IPS-18a (cell line): Measurements from ENCODE around the gene SEC14L2.

Experiments
- H3K27ac ChIP-seq: one replicate; pipeline ENCODE4 v1.5.1; 2013; ENCODE audit warnings: low read length
- H3K27me3 ChIP-seq: one replicate; pipeline ENCODE4 v1.6.1; 2013; ENCODE audit warnings: mild to moderate bottlenecking, low read length; ENCODE audit not compliant: control insufficient read depth, insufficient read depth
- H3K36me3 ChIP-seq: one replicate; pipeline ENCODE4 v1.6.1; 2013; ENCODE audit warnings: low read depth, low read length; ENCODE audit not compliant: control insufficient read depth
- H3K4me1 ChIP-seq: one replicate; pipeline ENCODE4 v1.6.1; 2013; ENCODE audit warnings: low read depth, low read length; ENCODE audit not compliant: control insufficient read depth
- H3K4me3 ChIP-seq: one replicate; pipeline ENCODE4 v1.5.1; 2013; ENCODE audit warnings: low read length
- H3K9ac ChIP-seq: one replicate; pipeline ENCODE4 v1.6.1; 2013; ENCODE audit warnings: mild to moderate bottlenecking, low read length, moderate library complexity
- H3K9me3 ChIP-seq: one replicate; pipeline ENCODE4 v1.6.1; 2013; ENCODE audit warnings: low read depth, low read length; ENCODE audit not compliant: control insufficient read depth

SEC14L2 gene

DNA sequence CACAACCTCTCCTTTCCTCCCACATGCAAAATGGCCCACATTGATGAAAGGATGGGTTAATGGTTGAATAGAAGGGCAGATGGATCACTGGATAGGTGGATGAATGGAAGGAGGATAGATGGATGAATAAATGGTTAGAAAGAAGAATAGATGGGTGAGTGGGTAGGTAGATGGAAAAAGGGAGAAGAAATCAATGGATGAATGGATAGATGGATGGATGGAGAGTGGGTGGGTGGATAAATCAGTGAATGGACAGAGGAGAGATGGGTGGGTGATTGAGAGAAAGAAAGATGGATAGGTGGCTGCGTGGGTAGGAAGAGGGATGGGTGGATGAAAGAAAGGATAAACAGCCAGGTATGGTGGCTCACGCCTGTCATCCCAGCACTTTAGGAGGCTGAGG is 73.8 kb downstream of the SEC14L2 start:
- H3K27ac ChIP-seq: no peak overlapping the region
- H3K4me3 ChIP-seq: no peak overlapping the region
- no peaks in the 10 kb centered on the region for H3K36me3 ChIP-seq
- H3K9ac ChIP-seq: no peak overlapping the region
- no peaks in the 10 kb centered on the region for H3K4me1 ChIP-seq
- no peaks in the 10 kb centered on the region for H3K27me3 ChIP-seq
- H3K9me3 ChIP-seq: no peaks in the 10 kb centered on the region

DNA sequence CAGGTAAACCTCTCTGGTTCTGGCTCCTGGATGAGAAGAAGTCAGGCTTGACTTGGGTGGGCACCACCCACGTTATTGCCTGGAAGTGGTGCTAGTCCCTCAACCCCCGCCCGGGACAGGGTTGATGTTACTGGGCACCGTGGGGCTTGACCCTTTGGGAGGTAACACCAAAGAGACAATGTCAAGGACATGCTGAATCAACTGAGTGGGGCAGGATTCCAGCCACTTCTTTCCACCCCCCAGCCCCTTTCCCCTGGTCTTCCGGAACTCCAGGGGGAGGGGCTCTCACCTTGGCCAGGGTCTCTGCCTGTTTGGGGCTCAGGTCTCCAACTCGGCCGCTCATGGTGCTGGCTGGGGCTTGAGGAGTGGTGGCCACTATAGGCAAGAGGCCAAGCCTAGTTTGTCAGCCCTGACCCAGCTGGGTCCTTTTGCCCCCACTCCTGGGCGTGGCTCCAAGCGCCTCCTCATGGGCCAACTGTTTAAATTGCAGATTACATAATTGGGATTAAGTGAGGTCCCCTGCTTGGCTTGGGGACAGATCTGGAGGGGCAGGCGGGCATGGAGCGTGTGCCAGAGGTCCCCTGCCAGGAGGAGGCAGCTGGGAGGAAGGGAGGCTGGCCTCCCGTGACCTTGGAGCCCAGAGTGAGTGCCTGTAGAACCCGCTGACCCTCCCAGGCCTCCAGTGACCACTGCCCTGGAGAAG is 74.9 kb downstream of the SEC14L2 start, which contains the start of gene SEC14L3:
TSS of gene SEC14L3 (minus strand) at position 402 of the 703 bp plus-strand sequence. CDS start at position 343, 59 bp downstream.
- no peak within 1 kb of the TSS for H3K9ac ChIP-seq
- no peaks in the 10 kb centered on the region for H3K36me3 ChIP-seq
- no peaks in the 10 kb centered on the region for H3K27me3 ChIP-seq
- H3K4me1 ChIP-seq: no peaks in the 10 kb centered on the region
- H3K27ac ChIP-seq: no peak within 1 kb of the TSS
- H3K9me3 ChIP-seq: no peaks in the 10 kb centered on the region
- H3K4me3 ChIP-seq: no peak within 1 kb of the TSS

DNA sequence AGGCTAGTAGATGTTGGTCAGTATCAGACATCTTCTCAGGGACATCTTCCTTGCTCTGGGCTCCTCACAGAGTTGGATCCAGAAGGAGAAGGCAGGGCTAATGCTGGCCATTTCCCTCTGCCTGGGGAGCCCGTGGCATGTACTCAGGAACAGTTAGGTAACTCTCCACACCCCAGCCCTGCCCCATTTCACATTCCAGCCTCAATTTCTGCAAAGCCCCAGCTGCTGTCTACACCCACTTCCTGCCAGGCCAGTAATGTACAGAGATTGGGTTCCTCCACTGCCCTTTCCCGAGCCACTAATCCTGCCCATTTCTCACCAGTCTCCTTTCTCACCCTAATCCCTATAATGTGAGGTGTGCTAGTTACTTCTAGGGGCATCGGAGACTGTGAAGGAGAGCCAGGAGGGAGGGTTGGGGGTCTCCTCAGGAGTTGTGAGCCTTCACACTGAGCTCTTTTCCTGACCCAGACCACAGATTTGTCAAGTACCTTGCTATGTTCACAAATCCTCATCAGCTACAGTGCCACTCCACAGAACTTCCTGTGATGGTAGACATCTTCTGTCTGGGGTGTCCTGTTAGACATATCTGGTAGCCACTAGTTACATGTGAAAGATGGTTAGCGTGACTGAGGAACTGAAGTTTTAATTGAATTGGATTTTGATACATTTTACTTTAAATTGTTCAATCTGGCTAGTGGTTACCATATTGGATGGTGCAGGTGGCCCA is 76.3 kb downstream of the SEC14L2 start:
- H3K4me3 ChIP-seq: no peak overlapping the region

DNA sequence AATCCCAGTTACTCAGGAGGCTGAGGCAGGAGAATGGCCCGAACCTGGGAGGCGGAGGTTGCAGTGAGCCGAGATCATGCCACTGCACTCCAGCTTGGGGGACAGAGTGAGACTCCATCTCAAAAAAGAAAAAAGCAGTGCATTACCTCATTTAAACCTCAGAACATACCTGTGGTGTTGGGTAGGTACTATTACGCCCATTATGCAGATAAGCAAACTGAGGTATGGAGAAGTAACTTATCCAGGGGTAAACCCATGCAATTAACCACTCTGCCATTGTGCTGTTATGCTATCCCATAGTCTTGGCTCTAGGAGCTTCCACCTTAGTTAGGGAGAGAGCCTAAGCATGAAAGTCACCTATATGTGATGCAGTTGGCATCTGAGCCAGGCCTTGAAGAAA is 77.3 kb downstream of the SEC14L2 start:
- H3K27ac ChIP-seq: no peak overlapping the region
- H3K36me3 ChIP-seq: no peaks in the 10 kb centered on the region
- no peaks in the 10 kb centered on the region for H3K4me1 ChIP-seq
- H3K9ac ChIP-seq: no peak overlapping the region
- no peaks in the 10 kb centered on the region for H3K9me3 ChIP-seq
- H3K4me3 ChIP-seq: no peak overlapping the region
- H3K27me3 ChIP-seq: no peaks in the 10 kb centered on the region

More for the DNA sequence above, 76.3 kb downstream of the SEC14L2 start:
- Histone ChIP-seq H3K27ac (no peak overlapping the region), H3K4me1 (no peaks in the 10 kb centered on the region), H3K9ac (no peak overlapping the region), H3K36me3 (no peaks in the 10 kb centered on the region), H3K27me3 (no peaks in the 10 kb centered on the region), H3K9me3 (no peaks in the 10 kb centered on the region)
